Measurements from ENCODE around the gene ZNF879.

GRCh38 chr5:178991190-178992145 lies 32.1 kb upstream of the ZNF879 start:
- TF ChIP-seq POLR2AphosphoS5 (IDR thresholded peaks at IDR 0.05; ENCODE audit: borderline replicate concordance, low read depth, low read length) = no peak
- TF ChIP-seq EZH2 (IDR thresholded peaks at IDR 0.05) = no peak
